MCF 10A (cell line): ENCODE data around the gene STN1. TPM values are rescaled to one million over a fixed set of nuclear protein-coding genes. Genes with fewer than 3 reads are reported as not detected.

Source experiments
- BruUV-seq: library from RNA; stranded (reverse); fragments of 400-500 nt; replicated peaks from 2 replicates; lab custom pipeline; 2021; lab: Mats Ljungman, UMichigan
- CTCF ChIA-PET: fragments of 300-600 bp; sonication (Branson Sonifier 250); formaldehyde crosslinking; extraction: SDS; loops from one replicate; lab custom pipeline; 2021; ENCODE audit warnings: antibody characterized with exemption, inconsistent platforms; lab: Yijun Ruan, JAX
- POLR2A ChIA-PET: fragments of 300-600, 350-650 bp; sonication (Branson Sonifier 250); formaldehyde crosslinking; extraction: SDS; loops from one replicate; lab custom pipeline; 2020; ENCODE audit warnings: antibody characterized with exemption, inconsistent platforms; lab: Yijun Ruan, JAX
- DNase-seq: peaks from one replicate; pipeline ENCODE4 v3.0.0-alpha.2; 2018; ENCODE audit not compliant: unreplicated experiment
- H3K27ac Mint-ChIP-seq: one replicate; pipeline ENCODE4 v1.8.0; 2022; ENCODE audit warnings: mild to moderate bottlenecking, low read depth, mixed read lengths; ENCODE audit not compliant: unreplicated experiment
- H3K27me3 Mint-ChIP-seq: one replicate; pipeline ENCODE4 v1.8.0; 2022; ENCODE audit warnings: mixed read lengths; ENCODE audit not compliant: insufficient read depth, unreplicated experiment
- H3K36me3 Mint-ChIP-seq: one replicate; pipeline ENCODE4 v1.8.0; 2022; ENCODE audit warnings: mild to moderate bottlenecking, moderate library complexity, mixed read lengths; ENCODE audit not compliant: insufficient read depth, unreplicated experiment
- H3K4me1 Mint-ChIP-seq: one replicate; pipeline ENCODE4 v1.8.0; 2022; ENCODE audit warnings: mixed read lengths; ENCODE audit not compliant: insufficient read depth, unreplicated experiment
- H3K4me3 Mint-ChIP-seq: one replicate; pipeline ENCODE4 v1.8.0; 2022; ENCODE audit warnings: mild to moderate bottlenecking, moderate library complexity, mixed read lengths; ENCODE audit not compliant: unreplicated experiment
- H3K9me3 Mint-ChIP-seq: one replicate; pipeline ENCODE4 v1.8.0; 2022; ENCODE audit warnings: mixed read lengths; ENCODE audit not compliant: unreplicated experiment
- intact Hi-C: fragments of 100-400 bp; cut with micrococcal nuclease; formaldehyde crosslinking; loops from 2 replicates; pipeline ENCODE4 v1.14.1; 2022
- total RNA-seq: library from RNA; stranded (reverse); gene quantifications from 2 replicates; pipeline ENCODE4 v1.2.3, GENCODE V29; 2022
- TF ChIP-seq, protein P1 (sequence below): fragments of 200-600 bp; IDR thresholded peaks from one replicate; pipeline ENCODE4 v1.8.0; 2022; ENCODE audit warnings: antibody characterized with exemption, mild to moderate bottlenecking; ENCODE audit not compliant: unreplicated experiment

The STN1 gene
- total RNA-seq, 1 experiment from 2014 or later, result 46.7 TPM

DNA sequence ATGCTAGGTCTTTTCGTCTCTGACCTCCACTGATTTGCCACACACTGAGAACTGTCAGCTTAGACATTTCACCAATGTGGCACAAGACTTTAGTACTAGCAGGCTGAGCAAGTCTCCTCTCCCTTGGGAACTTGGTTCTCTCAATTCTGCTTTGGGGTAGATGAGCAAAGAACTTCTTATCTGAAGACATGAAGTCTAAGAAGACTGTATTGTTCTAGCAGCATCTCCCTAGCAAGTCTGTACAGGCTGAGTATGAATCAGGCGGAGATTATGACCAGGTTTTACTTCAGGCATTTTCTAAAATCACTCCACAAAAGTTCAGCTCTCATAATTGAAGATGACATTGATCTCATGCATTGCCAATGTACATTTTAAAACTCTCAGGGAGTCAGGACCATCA is 23.8 kb upstream of the STN1 start:
- H3K4me1 Mint-ChIP-seq, result peaks cover 11% of the 10 kb centered on the region
- H3K9me3 Mint-ChIP-seq, result no peaks in the 10 kb centered on the region
- peak overlapping the region; percentile 37 for H3K27ac Mint-ChIP-seq
- H3K27me3 Mint-ChIP-seq, result no peaks in the 10 kb centered on the region
- TF ChIP-seq, protein P1, sequence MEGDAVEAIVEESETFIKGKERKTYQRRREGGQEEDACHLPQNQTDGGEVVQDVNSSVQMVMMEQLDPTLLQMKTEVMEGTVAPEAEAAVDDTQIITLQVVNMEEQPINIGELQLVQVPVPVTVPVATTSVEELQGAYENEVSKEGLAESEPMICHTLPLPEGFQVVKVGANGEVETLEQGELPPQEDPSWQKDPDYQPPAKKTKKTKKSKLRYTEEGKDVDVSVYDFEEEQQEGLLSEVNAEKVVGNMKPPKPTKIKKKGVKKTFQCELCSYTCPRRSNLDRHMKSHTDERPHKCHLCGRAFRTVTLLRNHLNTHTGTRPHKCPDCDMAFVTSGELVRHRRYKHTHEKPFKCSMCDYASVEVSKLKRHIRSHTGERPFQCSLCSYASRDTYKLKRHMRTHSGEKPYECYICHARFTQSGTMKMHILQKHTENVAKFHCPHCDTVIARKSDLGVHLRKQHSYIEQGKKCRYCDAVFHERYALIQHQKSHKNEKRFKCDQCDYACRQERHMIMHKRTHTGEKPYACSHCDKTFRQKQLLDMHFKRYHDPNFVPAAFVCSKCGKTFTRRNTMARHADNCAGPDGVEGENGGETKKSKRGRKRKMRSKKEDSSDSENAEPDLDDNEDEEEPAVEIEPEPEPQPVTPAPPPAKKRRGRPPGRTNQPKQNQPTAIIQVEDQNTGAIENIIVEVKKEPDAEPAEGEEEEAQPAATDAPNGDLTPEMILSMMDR, result no peak
- peak; percentile 45 for DNase-seq
- no TSS peak for BruUV-seq
- intact Hi-C loops, result no loop called here
- ChIA-PET CTCF (interaction anchor here (0.8 kb wide), 1 partner anchor 53 kb away, joined by 3 read pairs; no protein-coding TSS in a partner anchor), POLR2A (interaction anchor here (0.8 to 2.5 kb wide), 16 partner anchors 9 to 47 kb away, joined by 3 to 16 read pairs (median 5); partner anchors contain the start of gene STN1)
- no peaks in the 10 kb centered on the region for H3K36me3 Mint-ChIP-seq
- no peak overlapping the region for H3K4me3 Mint-ChIP-seq

DNA sequence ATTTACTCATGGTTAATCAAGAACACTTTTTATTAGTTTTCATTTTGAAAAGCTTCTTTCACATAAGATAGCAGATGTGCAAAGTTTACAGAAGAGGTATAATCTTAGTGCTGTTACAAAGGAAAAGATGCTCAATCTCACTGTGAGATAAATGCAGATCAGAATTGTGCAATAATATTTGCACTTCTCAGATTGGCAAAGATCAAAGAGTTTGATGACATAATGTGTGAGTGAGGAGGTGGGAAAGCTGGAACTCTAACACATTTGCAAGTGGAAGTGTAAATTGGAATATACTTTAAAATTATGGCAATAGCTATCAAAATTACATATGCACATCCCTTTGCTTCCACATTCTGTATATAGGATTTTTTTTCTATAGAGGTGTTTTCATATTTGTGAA is 21.5 kb upstream of the STN1 start:
- no peak overlapping the region for H3K4me3 Mint-ChIP-seq
- ChIA-PET CTCF (interaction anchor here (0.5 to 0.6 kb wide), 2 partner anchors 253 to 365 kb away, joined by 3 read pairs; no protein-coding TSS in a partner anchor), POLR2A (no interaction called here)

DNA sequence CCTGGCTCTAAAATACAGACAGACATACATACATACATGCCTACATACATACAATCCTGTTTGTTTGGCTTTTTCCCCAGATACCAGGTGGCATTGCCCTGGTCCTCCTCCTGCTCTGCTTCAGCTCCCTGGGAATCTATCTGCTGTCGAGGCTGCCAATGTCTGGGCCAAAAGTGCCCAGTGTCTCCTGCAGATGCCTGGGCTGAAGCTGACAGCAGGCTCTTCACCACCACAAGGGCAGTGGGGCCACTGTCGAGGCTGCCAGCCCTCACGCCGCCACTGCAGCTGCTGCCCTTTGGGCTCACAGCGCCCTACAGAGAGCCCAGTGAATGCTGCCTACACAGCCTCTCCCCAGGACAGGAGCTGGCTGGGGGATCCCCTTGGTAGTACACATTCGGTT is 18.0 kb upstream of the STN1 start:
- Mint-ChIP-seq H3K4me3 (no peak overlapping the region), H3K9me3 (no peaks in the 10 kb centered on the region), H3K27ac (no peak overlapping the region), H3K27me3 (no peaks in the 10 kb centered on the region), H3K36me3 (no peaks in the 10 kb centered on the region), H3K4me1 (no peaks in the 10 kb centered on the region)
- ChIA-PET POLR2A (interaction anchor here (1.0 to 1.2 kb wide), 2 partner anchors 10 to 36 kb away, joined by 3 to 4 read pairs; no protein-coding TSS in a partner anchor), CTCF (interaction anchor here (0.7 kb wide), 1 partner anchor 37 kb away, joined by 3 read pairs; no protein-coding TSS in a partner anchor)
- TF ChIP-seq, protein P1, result no peak
- intact Hi-C loops, result no loop called here
- DNase-seq, result no peak
- BruUV-seq, result no TSS peak

More for the DNA sequence above, 21.5 kb upstream of the STN1 start:
- DNase-seq, result no peak
- Mint-ChIP-seq H3K36me3 (no peaks in the 10 kb centered on the region), H3K27me3 (no peaks in the 10 kb centered on the region), H3K4me1 (peaks cover 11% of the 10 kb centered on the region), H3K9me3 (no peaks in the 10 kb centered on the region), H3K27ac (no peak overlapping the region)
- intact Hi-C loops, result no loop called here
- BruUV-seq, result no TSS peak
- TF ChIP-seq, protein P1, result no peak

DNA sequence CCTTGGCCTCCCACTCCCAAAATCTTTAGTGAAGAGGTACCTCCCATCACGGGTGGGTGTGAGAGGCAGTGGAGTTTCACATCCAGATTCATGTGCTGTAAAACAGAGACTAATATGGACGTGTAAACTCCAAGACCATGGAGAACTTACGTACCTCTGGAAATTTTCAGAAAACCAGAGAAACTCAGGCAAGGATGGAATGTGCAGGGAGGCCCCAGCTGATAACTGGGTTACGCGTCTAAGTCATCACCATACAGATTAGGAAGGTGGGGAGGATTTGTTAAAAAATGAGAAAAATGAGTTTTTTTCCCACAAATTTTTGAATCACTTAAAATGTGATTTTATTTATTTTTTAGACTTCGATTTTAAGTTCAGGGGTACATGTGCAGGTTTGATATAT is 16.3 kb upstream of the STN1 start:
- ChIA-PET CTCF (no interaction called here), POLR2A (no interaction called here)
- no peaks in the 10 kb centered on the region for H3K9me3 Mint-ChIP-seq
- BruUV-seq, result no TSS peak
- intact Hi-C loops, result no loop called here
- H3K27ac Mint-ChIP-seq, result no peak overlapping the region
- H3K36me3 Mint-ChIP-seq, result no peaks in the 10 kb centered on the region
- no peaks in the 10 kb centered on the region for H3K4me1 Mint-ChIP-seq
- no peak for DNase-seq
- H3K27me3 Mint-ChIP-seq, result no peaks in the 10 kb centered on the region
- TF ChIP-seq, protein P1, result no peak
- no peak overlapping the region for H3K4me3 Mint-ChIP-seq
